ENCODE data around the gene ATAD1.

DNA sequence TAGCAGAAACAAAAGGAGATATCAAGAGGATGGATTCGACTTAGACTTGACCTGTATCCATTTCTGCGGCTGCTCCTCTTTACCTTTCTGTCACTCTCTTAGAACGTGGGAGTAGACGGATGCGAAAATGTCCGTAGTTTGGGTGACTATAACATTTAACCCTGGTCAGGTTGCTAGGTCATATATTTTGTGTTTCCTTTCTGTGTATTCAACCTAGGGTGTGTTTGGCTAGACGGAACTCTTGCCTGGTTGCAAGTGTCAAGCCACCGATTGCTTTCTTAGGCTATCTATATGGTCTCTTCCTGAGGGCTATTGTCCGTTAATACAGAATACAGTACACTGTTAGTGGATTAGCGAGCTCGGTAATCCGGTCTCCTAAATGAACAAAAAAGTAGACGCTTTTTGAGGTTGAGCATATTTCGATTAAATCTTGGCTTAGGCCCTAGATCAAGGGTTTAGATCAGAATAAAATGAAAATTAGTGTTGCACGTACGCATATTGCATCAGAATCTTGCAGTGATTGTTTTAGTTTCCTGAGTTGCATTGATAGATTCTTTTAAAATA is 46.6 kb upstream of the ATAD1 start:
- TF ChIP-seq POLR2AphosphoS5 (IDR thresholded peaks at IDR 0.05; ENCODE audit: low read depth, low read length), result peak; percentile 34; the same call in 1 of the 2 replicates
- peak; percentile 47; the same call in 1 of the 2 replicates for TF ChIP-seq POLR2A (IDR thresholded peaks at IDR 0.05; ENCODE audit: low read depth, low read length)

All from GM12891 (cell line).